H9 (cell line): ENCODE measurements around the gene LONRF3. TPM values are rescaled to one million over a fixed set of nuclear protein-coding genes. Genes with fewer than 3 reads are reported as not detected.

Experiments
- DNase-seq: peaks from one replicate; pipeline ENCODE4 v3.0.0-alpha.2; 2017
- H2AFZ ChIP-seq: one replicate; pipeline ENCODE4 v1.6.1; 2013; ENCODE audit warnings: mild to moderate bottlenecking, low read length, control low read depth, moderate library complexity
- H2AK5ac ChIP-seq: 2 replicates; pipeline ENCODE4 v1.6.1; 2013; ENCODE audit warnings: low read length, control low read depth, mixed read lengths; ENCODE audit not compliant: insufficient read length
- H2BK120ac ChIP-seq: one replicate; pipeline ENCODE4 v1.6.1; 2013; ENCODE audit warnings: low read depth, mild to moderate bottlenecking, low read length, control low read depth, inconsistent platforms; ENCODE audit not compliant: poor library complexity, severe bottlenecking
- H2BK12ac ChIP-seq: 2 replicates; pipeline ENCODE4 v1.6.1; 2013; ENCODE audit warnings: low read length, control low read depth, mixed read lengths, low read depth; ENCODE audit not compliant: insufficient read length
- H2BK15ac ChIP-seq: 2 replicates; pipeline ENCODE4 v1.6.1; 2013; ENCODE audit warnings: low read depth, low read length, control low read depth
- H2BK20ac ChIP-seq: one replicate; pipeline ENCODE4 v1.6.1; 2013; ENCODE audit warnings: low read depth, mild to moderate bottlenecking, low read length, control low read depth, inconsistent platforms; ENCODE audit not compliant: poor library complexity, severe bottlenecking
- H2BK5ac ChIP-seq: 2 replicates; pipeline ENCODE4 v1.6.1; 2013; ENCODE audit warnings: low read length, control low read depth, mixed read lengths; ENCODE audit not compliant: insufficient read length
- H3K14ac ChIP-seq: 2 replicates; pipeline ENCODE4 v1.6.1; 2013; ENCODE audit warnings: low read length, control low read depth; ENCODE audit not compliant: insufficient read depth
- H3K18ac ChIP-seq: 2 replicates; pipeline ENCODE4 v1.6.1; 2013; ENCODE audit warnings: low read depth, mild to moderate bottlenecking, mixed read lengths, low read length, control low read depth; ENCODE audit not compliant: insufficient read length
- H3K23ac ChIP-seq: 2 replicates; pipeline ENCODE4 v1.6.1; 2013; ENCODE audit warnings: low read length, control low read depth, mixed read lengths, low read depth; ENCODE audit not compliant: insufficient read length
- H3K23me2 ChIP-seq: 2 replicates; pipeline ENCODE4 v1.6.1; 2013; ENCODE audit warnings: low read depth, mild to moderate bottlenecking, mixed read lengths, low read length, control low read depth; ENCODE audit not compliant: insufficient read length, poor library complexity, severe bottlenecking
- H3K27ac ChIP-seq: 2 replicates; pipeline ENCODE4 v1.5.1; 2013; ENCODE audit warnings: low read length, control low read depth, mixed read lengths, low read depth; ENCODE audit not compliant: insufficient read length
- H3K27me3 ChIP-seq: 2 replicates; pipeline ENCODE4 v1.6.1; 2013; ENCODE audit warnings: low read length, control low read depth, inconsistent platforms; ENCODE audit not compliant: insufficient read depth
- H3K4ac ChIP-seq: 2 replicates; pipeline ENCODE4 v1.6.1; 2013; ENCODE audit warnings: low read depth, mild to moderate bottlenecking, control low read depth, inconsistent platforms, low read length, moderate library complexity
- H3K4me1 ChIP-seq: 2 replicates; pipeline ENCODE4 v1.6.1; 2013; ENCODE audit warnings: low read length, control low read depth, inconsistent platforms; ENCODE audit not compliant: insufficient read depth
- H3K4me2 ChIP-seq: 2 replicates; pipeline ENCODE4 v1.6.1; 2013; ENCODE audit warnings: low read length, control low read depth, mixed read lengths; ENCODE audit not compliant: insufficient read length, insufficient read depth
- H3K56ac ChIP-seq: 2 replicates; pipeline ENCODE4 v1.6.1; 2013; ENCODE audit warnings: low read depth, mild to moderate bottlenecking, mixed read lengths, low read length, control low read depth; ENCODE audit not compliant: insufficient read length
- H3K79me1 ChIP-seq: 2 replicates; pipeline ENCODE4 v1.6.1; 2013; ENCODE audit warnings: low read depth, mild to moderate bottlenecking, moderate library complexity, low read length, control low read depth, inconsistent platforms; ENCODE audit not compliant: insufficient read depth, poor library complexity, severe bottlenecking
- H3K79me2 ChIP-seq: 2 replicates; pipeline ENCODE4 v1.6.1; 2013; ENCODE audit warnings: low read length, control low read depth, inconsistent platforms; ENCODE audit not compliant: insufficient read depth
- H3K9ac ChIP-seq: 2 replicates; pipeline ENCODE4 v1.6.1; 2013; ENCODE audit warnings: low read length, control low read depth, mixed read lengths; ENCODE audit not compliant: insufficient read length; ENCODE audit errors: extremely low read depth
- H3K9me3 ChIP-seq: one replicate; pipeline ENCODE4 v1.6.1; 2013; ENCODE audit warnings: low read depth, low read length, inconsistent platforms; ENCODE audit not compliant: control insufficient read depth
- H3T11ph ChIP-seq: one replicate; pipeline ENCODE4 v1.6.1; 2013; ENCODE audit warnings: mild to moderate bottlenecking, low read length, control low read depth, inconsistent platforms
- H4K20me1 ChIP-seq: one replicate; pipeline ENCODE4 v1.6.1; 2013; ENCODE audit not compliant: control insufficient read depth, insufficient read length, insufficient read depth
- H4K5ac ChIP-seq: 2 replicates; pipeline ENCODE4 v1.6.1; 2013; ENCODE audit warnings: low read depth, mild to moderate bottlenecking, mixed read lengths, low read length, control low read depth; ENCODE audit not compliant: insufficient read length
- H4K8ac ChIP-seq: replicated peaks from 2 replicates; pipeline ENCODE4 v1.6.1; 2013; ENCODE audit warnings: low read length, control low read depth, mixed read lengths, low read depth; ENCODE audit not compliant: insufficient read length
- H4K91ac ChIP-seq: 2 replicates; pipeline ENCODE4 v1.6.1; 2013; ENCODE audit warnings: low read depth, mild to moderate bottlenecking, moderate library complexity, mixed read lengths, low read length, control low read depth; ENCODE audit not compliant: insufficient read length
- H3K27ac Mint-ChIP-seq, 3 experiments: 2 replicates in 2 of 3; 3 replicates in 1 of 3; pipeline ENCODE4 v1.8.0; 2020 to 2021; ENCODE audit warnings: mixed read lengths in 3 of 3, mild to moderate bottlenecking in 1 of 3, moderate library complexity in 1 of 3
- H3K27me3 Mint-ChIP-seq: 2 replicates; pipeline ENCODE4 v1.8.0; 2021; ENCODE audit warnings: low read depth, mild to moderate bottlenecking, moderate library complexity, mixed read lengths
- H3K36me3 Mint-ChIP-seq, 3 experiments: 2 replicates in 2 of 3; 3 replicates in 1 of 3; pipeline ENCODE4 v1.8.0; 2020 to 2021; ENCODE audit warnings: low read depth in 3 of 3, mixed read lengths in 3 of 3; ENCODE audit not compliant: insufficient read depth in 1 of 3
- H3K4me1 Mint-ChIP-seq, 2 experiments: 2 replicates each; pipeline ENCODE4 v1.8.0; 2020; ENCODE audit warnings: mixed read lengths in 2 of 2
- H3K4me3 Mint-ChIP-seq, 2 experiments: 2 replicates in 1 of 2; 3 replicates in 1 of 2; pipeline ENCODE4 v1.8.0; 2020 to 2021; ENCODE audit warnings: mild to moderate bottlenecking in 2 of 2, mixed read lengths in 2 of 2, moderate library complexity in 1 of 2
- H3K9me3 Mint-ChIP-seq, 2 experiments: 2 replicates in 1 of 2; 3 replicates in 1 of 2; pipeline ENCODE4 v1.8.0; 2020; ENCODE audit warnings: mild to moderate bottlenecking in 2 of 2, mixed read lengths in 2 of 2, moderate library complexity in 1 of 2
- CTCF ChIP-seq: fragments of 200-600 bp; sonication (generic); conservative IDR thresholded peaks from 3 replicates; pipeline ENCODE4 v1.8.0; 2021; ENCODE audit warnings: antibody characterized with exemption, mild to moderate bottlenecking
- WGBS: extraction: QIAGEN DNeasy Blood & Tissue Kit; methylation state at CpG from one replicate; pipeline ENCODE4 v1.1.7; 2013; ENCODE audit warnings: missing lambda C conversion rate, low lambda C conversion rate, mixed read lengths; ENCODE audit not compliant: insufficient read length; ENCODE audit errors: extremely low coverage; 5-methylcytosine and 5-hydroxymethylcytosine counted together
- total RNA-seq: library from RNA; stranded (reverse); gene quantifications from 2 replicates; pipeline ENCODE4 v1.2.1, GENCODE V29; 2021

The LONRF3 gene
- total RNA-seq, 1 experiment from 2014 or later, result 0.33 TPM

DNA sequence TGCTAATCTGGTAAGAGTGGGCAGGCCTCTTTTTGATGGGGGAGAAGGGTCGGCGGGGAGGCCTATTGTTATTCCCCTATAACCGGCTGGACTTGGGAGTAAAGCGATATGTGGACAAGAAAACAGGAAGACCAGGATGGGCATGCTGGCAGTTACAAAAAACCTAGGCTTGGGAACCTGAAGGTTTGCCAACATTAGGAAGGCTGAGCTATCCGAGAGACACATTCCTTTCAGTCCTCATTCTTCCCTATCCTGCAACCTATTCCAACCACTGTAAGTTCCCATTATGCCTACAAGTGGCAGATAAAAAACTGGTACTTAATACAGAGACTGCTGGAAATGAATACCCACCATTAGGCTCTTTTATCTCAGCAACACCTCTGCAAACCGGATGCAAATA, 66.0 kb downstream of the LONRF3 start:
- H2BK5ac ChIP-seq, result no peak overlapping the region
- Mint-ChIP-seq H3K4me3 (no peak overlapping the region; a peak in 1 of 5 replicates), H3K36me3 (no peaks in the 10 kb centered on the region; a peak in 1 of 7 replicates), H3K27me3 (no peaks in the 10 kb centered on the region), H3K27ac (no peak overlapping the region), H3K4me1 (peaks cover 5 to 8% of the 10 kb centered on the region in 2 experiments), H3K9me3 (peaks cover 67 to 76% of the 10 kb centered on the region in 2 experiments)
- no peaks in the 10 kb centered on the region for H3K4me1 ChIP-seq
- no peak overlapping the region for H2AFZ ChIP-seq
- no peaks in the 10 kb centered on the region for H4K20me1 ChIP-seq
- H4K8ac ChIP-seq, result no peak overlapping the region
- no peak overlapping the region for H4K91ac ChIP-seq
- DNase-seq, result no peak
- H3K4me2 ChIP-seq, result no peak overlapping the region
- H3K9me3 ChIP-seq, result peaks cover 30% of the 10 kb centered on the region
- no peak overlapping the region for H2BK15ac ChIP-seq
- H2AK5ac ChIP-seq, result no peak overlapping the region
- H4K5ac ChIP-seq, result no peak overlapping the region
- no peak overlapping the region for H2BK20ac ChIP-seq
- no peak for TF ChIP-seq CTCF
- H3T11ph ChIP-seq, result no peak overlapping the region
- H3K27ac ChIP-seq, result no peak overlapping the region
- H3K14ac ChIP-seq, result no peak overlapping the region
- H2BK120ac ChIP-seq, result no peak overlapping the region
- no peaks in the 10 kb centered on the region for H3K27me3 ChIP-seq
- no peak overlapping the region for H3K4ac ChIP-seq
- H3K23me2 ChIP-seq, result no peaks in the 10 kb centered on the region
- H2BK12ac ChIP-seq, result no peak overlapping the region
- no peak overlapping the region for H3K23ac ChIP-seq
- H3K79me1 ChIP-seq, result no peaks in the 10 kb centered on the region
- no peak overlapping the region for H3K56ac ChIP-seq
- no peak overlapping the region for H3K9ac ChIP-seq
- no CpG with 5 or more reads among the region's 6 CpGs for WGBS
- H3K79me2 ChIP-seq, result no peaks in the 10 kb centered on the region
- no peak overlapping the region for H3K18ac ChIP-seq
